Measurements from ENCODE around the gene SUOX.
A peak's percentile ranks its signal among the peaks of the same experiment; 100 is the strongest.

The SUOX gene

DNA sequence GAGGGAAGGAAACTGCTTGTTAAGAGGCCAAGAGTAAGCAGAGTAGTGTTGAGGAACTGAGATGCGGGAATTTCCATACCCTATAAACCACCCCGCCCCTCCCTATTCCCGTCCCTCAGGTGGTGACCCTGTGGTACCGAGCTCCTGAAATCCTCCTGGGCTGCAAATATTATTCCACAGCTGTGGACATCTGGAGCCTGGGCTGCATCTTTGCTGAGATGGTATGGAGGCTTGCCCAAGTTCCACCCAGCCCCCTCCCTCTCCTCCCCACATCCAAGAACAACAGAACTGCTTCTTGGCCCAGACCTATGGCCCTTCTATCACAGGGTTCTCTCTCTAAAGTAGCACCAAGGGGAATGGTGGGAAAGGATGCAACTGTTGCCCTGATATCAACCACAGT, 27.7 kb upstream of the SUOX start:
- Histone ChIP-seq H2BK5ac (ENCODE audit: low read depth, low read length, poor library complexity) (no peak overlapping the region), H3K27ac (ENCODE audit: low read depth, low read length) (no peak overlapping the region), H4K91ac (ENCODE audit: low read depth, low read length) (no peak overlapping the region), H3K18ac (ENCODE audit: low read length) (peak overlapping the region; percentile 35), H2AK5ac (ENCODE audit: low read length) (no peak overlapping the region), H2AFZ (ENCODE audit: insufficient read depth, low read length, poor library complexity) (no peak overlapping the region), H3K79me2 (ENCODE audit: control insufficient read depth, insufficient read depth, low read length, poor library complexity) (peaks cover 23% of the 10 kb centered on the region), H3K23ac (ENCODE audit: low read length) (no peak overlapping the region), H3K27me3 (ENCODE audit: insufficient read depth, low read length) (no peaks in the 10 kb centered on the region), H3K9ac (ENCODE audit: low read length) (no peak overlapping the region), H3K36me3 (ENCODE audit: control insufficient read depth in 1 of 2, insufficient read depth in 2 of 2, low read length in 2 of 2) (peaks cover 17 to 26% of the 10 kb centered on the region in 2 experiments), H4K8ac (ENCODE audit: low read depth, low read length) (no peak overlapping the region), H3K4me2 (ENCODE audit: low read length) (no peak overlapping the region), H2BK12ac (ENCODE audit: low read length) (no peak overlapping the region), H3K9me3 (ENCODE audit: insufficient read depth, low read depth, low read length) (no peaks in the 10 kb centered on the region), H3K14ac (ENCODE audit: low read length) (no peak overlapping the region), H3K4ac (ENCODE audit: low read depth, low read length) (no peak overlapping the region), H3K4me1 (ENCODE audit: control insufficient read depth in 1 of 2, insufficient read depth in 2 of 2, low read length in 2 of 2) (peaks cover 23 to 35% of the 10 kb centered on the region in 2 experiments), H3K79me1 (ENCODE audit: low read length) (peaks cover 24% of the 10 kb centered on the region), H4K12ac (ENCODE audit: low read depth, low read length) (no peak overlapping the region), H2BK120ac (ENCODE audit: insufficient read depth, low read length, poor library complexity) (no peak overlapping the region), H3K4me3 (ENCODE audit: low read depth, low read length) (no peak overlapping the region)
- no peak for DNase-seq
- no CpG with 5 or more reads among the region's 4 CpGs for WGBS (ENCODE audit: extremely low coverage, insufficient coverage, insufficient read length)

DNA sequence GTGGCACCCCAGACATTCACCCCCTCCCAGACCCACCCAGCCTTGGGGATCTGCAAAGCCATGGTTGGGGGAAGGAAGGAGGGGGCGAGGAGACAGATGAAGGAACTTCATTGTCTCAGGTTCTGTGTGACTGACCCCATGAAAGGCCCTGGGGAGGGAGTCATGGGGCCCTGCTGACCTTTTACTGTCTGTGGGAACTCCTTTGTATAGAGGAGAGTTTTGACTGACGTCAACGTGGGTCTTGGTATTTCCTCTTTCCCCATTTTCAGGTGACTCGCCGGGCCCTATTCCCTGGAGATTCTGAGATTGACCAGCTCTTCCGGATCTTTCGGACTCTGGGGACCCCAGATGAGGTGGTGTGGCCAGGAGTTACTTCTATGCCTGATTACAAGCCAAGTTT, 26.3 kb upstream of the SUOX start:
- H3K4me2 ChIP-seq (ENCODE audit: low read length) = no peak overlapping the region
- no peak overlapping the region for H3K4me3 ChIP-seq (ENCODE audit: low read depth, low read length)
- H3K79me2 ChIP-seq (ENCODE audit: control insufficient read depth, insufficient read depth, low read length, poor library complexity) = peaks cover 28% of the 10 kb centered on the region
- H3K14ac ChIP-seq (ENCODE audit: low read length) = no peak overlapping the region
- no peak overlapping the region for H2AFZ ChIP-seq (ENCODE audit: insufficient read depth, low read length, poor library complexity)
- no peak overlapping the region for H2BK120ac ChIP-seq (ENCODE audit: insufficient read depth, low read length, poor library complexity)
- H2AK5ac ChIP-seq (ENCODE audit: low read length) = no peak overlapping the region
- no CpG with 5 or more reads among the region's 7 CpGs for WGBS (ENCODE audit: extremely low coverage, insufficient coverage, insufficient read length)
- H3K27me3 ChIP-seq (ENCODE audit: insufficient read depth, low read length) = no peaks in the 10 kb centered on the region
- no peaks in the 10 kb centered on the region for H3K9me3 ChIP-seq (ENCODE audit: insufficient read depth, low read depth, low read length)
- peak overlapping the region; percentile 66 for H3K27ac ChIP-seq (ENCODE audit: low read depth, low read length)
- no peak overlapping the region for H4K12ac ChIP-seq (ENCODE audit: low read depth, low read length)
- no peak overlapping the region for H3K4ac ChIP-seq (ENCODE audit: low read depth, low read length)
- H3K18ac ChIP-seq (ENCODE audit: low read length) = no peak overlapping the region
- no peak for DNase-seq
- no peak overlapping the region for H4K8ac ChIP-seq (ENCODE audit: low read depth, low read length)
- no peak overlapping the region for H3K23ac ChIP-seq (ENCODE audit: low read length)
- peaks cover 24% of the 10 kb centered on the region for H3K79me1 ChIP-seq (ENCODE audit: low read length)
- H2BK5ac ChIP-seq (ENCODE audit: low read depth, low read length, poor library complexity) = no peak overlapping the region
- H2BK12ac ChIP-seq (ENCODE audit: low read length) = no peak overlapping the region
- H3K4me1 ChIP-seq (ENCODE audit: control insufficient read depth in 1 of 2, insufficient read depth in 2 of 2, low read length in 2 of 2) = peaks cover 21 to 31% of the 10 kb centered on the region in 2 experiments
- peak overlapping the region; percentile 20 for H4K91ac ChIP-seq (ENCODE audit: low read depth, low read length)
- peaks cover 17 to 26% of the 10 kb centered on the region in 2 experiments for H3K36me3 ChIP-seq (ENCODE audit: control insufficient read depth in 1 of 2, insufficient read depth in 2 of 2, low read length in 2 of 2)
- no peak overlapping the region for H3K9ac ChIP-seq (ENCODE audit: low read length)

DNA sequence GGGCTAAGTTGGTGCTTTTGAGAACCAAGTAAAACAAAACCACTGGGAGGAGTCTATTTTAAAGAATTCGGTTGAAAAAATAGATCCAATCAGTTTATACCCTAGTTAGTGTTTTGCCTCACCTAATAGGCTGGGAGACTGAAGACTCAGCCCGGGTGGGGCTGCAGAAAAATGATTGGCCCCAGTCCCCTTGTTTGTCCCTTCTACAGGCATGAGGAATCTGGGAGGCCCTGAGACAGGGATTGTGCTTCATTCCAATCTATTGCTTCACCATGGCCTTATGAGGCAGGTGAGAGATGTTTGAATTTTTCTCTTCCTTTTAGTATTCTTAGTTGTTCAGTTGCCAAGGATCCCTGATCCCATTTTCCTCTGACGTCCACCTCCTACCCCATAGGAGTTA, 25.0 kb upstream of the SUOX start:
- no peaks in the 10 kb centered on the region for H3K27me3 ChIP-seq (ENCODE audit: insufficient read depth, low read length)
- no CpG with 5 or more reads among the region's 3 CpGs for WGBS (ENCODE audit: extremely low coverage, insufficient coverage, insufficient read length)

DNA sequence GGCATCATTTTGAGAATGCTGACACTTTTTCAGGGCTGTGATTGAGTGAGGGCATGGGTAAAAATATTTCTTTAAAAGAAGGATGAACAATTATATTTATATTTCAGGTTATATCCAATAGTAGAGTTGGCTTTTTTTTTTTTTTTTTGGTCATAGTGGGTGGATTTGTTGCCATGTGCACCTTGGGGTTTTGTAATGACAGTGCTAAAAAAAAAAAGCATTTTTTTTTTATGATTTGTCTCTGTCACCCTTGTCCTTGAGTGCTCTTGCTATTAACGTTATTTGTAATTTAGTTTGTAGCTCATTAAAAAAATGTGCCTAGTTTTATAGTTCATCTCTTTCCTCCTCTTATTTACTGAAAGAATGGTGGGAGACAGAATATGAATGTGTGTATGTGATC, 24.6 kb upstream of the SUOX start:
- peak overlapping the region; percentile 1 for H4K8ac ChIP-seq (ENCODE audit: low read depth, low read length)
- no peak overlapping the region for H3K9ac ChIP-seq (ENCODE audit: low read length)
- no peaks in the 10 kb centered on the region for H3K9me3 ChIP-seq (ENCODE audit: insufficient read depth, low read depth, low read length)
- peak overlapping the region; percentile 75 for H3K4me2 ChIP-seq (ENCODE audit: low read length)
- H3K27ac ChIP-seq (ENCODE audit: low read depth, low read length) = peak overlapping the region; percentile 76
- H3K23ac ChIP-seq (ENCODE audit: low read length) = no peak overlapping the region
- H2AFZ ChIP-seq (ENCODE audit: insufficient read depth, low read length, poor library complexity) = no peak overlapping the region
- H3K14ac ChIP-seq (ENCODE audit: low read length) = no peak overlapping the region
- H3K79me2 ChIP-seq (ENCODE audit: control insufficient read depth, insufficient read depth, low read length, poor library complexity) = peaks cover 20% of the 10 kb centered on the region
- H3K18ac ChIP-seq (ENCODE audit: low read length) = no peak overlapping the region
- no CpG with 5 or more reads among the region's 1 CpG for WGBS (ENCODE audit: extremely low coverage, insufficient coverage, insufficient read length)
- H4K91ac ChIP-seq (ENCODE audit: low read depth, low read length) = peak overlapping the region; percentile 3
- peak overlapping the region; percentile 42 for H2BK5ac ChIP-seq (ENCODE audit: low read depth, low read length, poor library complexity)
- no peak overlapping the region for H2BK12ac ChIP-seq (ENCODE audit: low read length)
- H2AK5ac ChIP-seq (ENCODE audit: low read length) = no peak overlapping the region
- no peak overlapping the region for H3K4me3 ChIP-seq (ENCODE audit: low read depth, low read length)
- no peaks in the 10 kb centered on the region for H3K27me3 ChIP-seq (ENCODE audit: insufficient read depth, low read length)
- peaks cover 17 to 26% of the 10 kb centered on the region in 2 experiments for H3K36me3 ChIP-seq (ENCODE audit: control insufficient read depth in 1 of 2, insufficient read depth in 2 of 2, low read length in 2 of 2)
- peaks cover 16 to 26% of the 10 kb centered on the region in 2 experiments for H3K4me1 ChIP-seq (ENCODE audit: control insufficient read depth in 1 of 2, insufficient read depth in 2 of 2, low read length in 2 of 2)
- H4K12ac ChIP-seq (ENCODE audit: low read depth, low read length) = no peak overlapping the region
- H3K79me1 ChIP-seq (ENCODE audit: low read length) = peaks cover 10% of the 10 kb centered on the region
- H2BK120ac ChIP-seq (ENCODE audit: insufficient read depth, low read length, poor library complexity) = no peak overlapping the region
- no peak for DNase-seq
- H3K4ac ChIP-seq (ENCODE audit: low read depth, low read length) = no peak overlapping the region

More for the DNA sequence above, 25.0 kb upstream of the SUOX start:
- no peak overlapping the region for H3K9ac ChIP-seq (ENCODE audit: low read length)
- H3K23ac ChIP-seq (ENCODE audit: low read length) = no peak overlapping the region
- H3K9me3 ChIP-seq (ENCODE audit: insufficient read depth, low read depth, low read length) = no peaks in the 10 kb centered on the region
- no peak overlapping the region for H3K4me3 ChIP-seq (ENCODE audit: low read depth, low read length)
- peak overlapping the region; percentile 44 for H3K4me2 ChIP-seq (ENCODE audit: low read length)
- peaks cover 16 to 26% of the 10 kb centered on the region in 2 experiments for H3K4me1 ChIP-seq (ENCODE audit: control insufficient read depth in 1 of 2, insufficient read depth in 2 of 2, low read length in 2 of 2)
- H3K79me1 ChIP-seq (ENCODE audit: low read length) = peaks cover 14% of the 10 kb centered on the region
- no peak overlapping the region for H4K8ac ChIP-seq (ENCODE audit: low read depth, low read length)
- H4K91ac ChIP-seq (ENCODE audit: low read depth, low read length) = no peak overlapping the region
- no peak overlapping the region for H3K4ac ChIP-seq (ENCODE audit: low read depth, low read length)
- H3K79me2 ChIP-seq (ENCODE audit: control insufficient read depth, insufficient read depth, low read length, poor library complexity) = peaks cover 24% of the 10 kb centered on the region
- no peak overlapping the region for H2BK12ac ChIP-seq (ENCODE audit: low read length)
- H3K18ac ChIP-seq (ENCODE audit: low read length) = no peak overlapping the region
- no peak overlapping the region for H2BK5ac ChIP-seq (ENCODE audit: low read depth, low read length, poor library complexity)
- peaks cover 17 to 26% of the 10 kb centered on the region in 2 experiments for H3K36me3 ChIP-seq (ENCODE audit: control insufficient read depth in 1 of 2, insufficient read depth in 2 of 2, low read length in 2 of 2)
- peak overlapping the region; percentile 76 for H3K27ac ChIP-seq (ENCODE audit: low read depth, low read length)
- no peak overlapping the region for H2AK5ac ChIP-seq (ENCODE audit: low read length)
- no peak overlapping the region for H2AFZ ChIP-seq (ENCODE audit: insufficient read depth, low read length, poor library complexity)
- H4K12ac ChIP-seq (ENCODE audit: low read depth, low read length) = no peak overlapping the region
- DNase-seq = peak; percentile 86 to 95
- no peak overlapping the region for H3K14ac ChIP-seq (ENCODE audit: low read length)
- H2BK120ac ChIP-seq (ENCODE audit: insufficient read depth, low read length, poor library complexity) = no peak overlapping the region
